H1 (cell line): Measurements from ENCODE around the gene CELF2. TPM values are rescaled to one million over a fixed set of nuclear protein-coding genes. Genes with fewer than 3 reads are reported as not detected.

Source experiments
- CTCF ChIA-PET: fragments of 300-600 bp; sonication (Branson Sonifier 250); formaldehyde crosslinking; loops from one replicate; lab custom pipeline; 2021; ENCODE audit not compliant: partially characterized antibody; lab: Charles Lee
- POLR2A ChIA-PET: fragments of 300-600 bp; sonication (Branson Sonifier 250); formaldehyde crosslinking; loops from one replicate; lab custom pipeline; 2021; ENCODE audit warnings: inconsistent platforms; ENCODE audit not compliant: partially characterized antibody; lab: Charles Lee
- DNase-seq, 2 experiments: peaks; one replicate each; pipeline versions ENCODE4 v3.0.0 to v3.0.0-alpha.2; 2010 to 2022; ENCODE audit warnings: low spot score in 2 of 2, low read depth in 1 of 2, mixed read lengths in 1 of 2
- FAIRE-seq: peaks from 2 replicates; lab custom pipeline; 2011; peaks lifted over from hg19 to GRCh38; lab: Jason Lieb, UNC
- H2AFZ ChIP-seq: 2 replicates; pipeline ENCODE4 v1.8.1; 2012; ENCODE audit warnings: low read length, inconsistent platforms
- H2AK5ac ChIP-seq: 2 replicates; pipeline ENCODE4 v1.6.1; 2013; ENCODE audit warnings: low read depth, low read length
- H2BK120ac ChIP-seq: replicated peaks from 2 replicates; pipeline ENCODE3; 2013; ENCODE audit warnings: low read depth, low read length, inconsistent platforms
- H2BK12ac ChIP-seq: 2 replicates; pipeline ENCODE4 v1.6.1; 2013; ENCODE audit warnings: low read depth, low read length
- H2BK15ac ChIP-seq: 2 replicates; pipeline ENCODE4 v1.6.1; 2013; ENCODE audit warnings: low read length
- H2BK20ac ChIP-seq: 2 replicates; pipeline ENCODE4 v1.6.1; 2013; ENCODE audit warnings: low read length
- H2BK5ac ChIP-seq: 2 replicates; pipeline ENCODE4 v1.6.1; 2013; ENCODE audit warnings: low read depth, low read length
- H3K14ac ChIP-seq: 2 replicates; pipeline ENCODE4 v1.6.1; 2013; ENCODE audit warnings: inconsistent platforms; ENCODE audit not compliant: insufficient read length
- H3K18ac ChIP-seq: 2 replicates; pipeline ENCODE4 v1.6.1; 2013; ENCODE audit warnings: low read length; ENCODE audit errors: extremely low read depth
- H3K23ac ChIP-seq: 2 replicates; pipeline ENCODE4 v1.6.1; 2013; ENCODE audit warnings: inconsistent platforms; ENCODE audit not compliant: insufficient read length
- H3K23me2 ChIP-seq: 2 replicates; pipeline ENCODE4 v1.6.1; 2013; ENCODE audit warnings: low read depth, low read length
- H3K27ac ChIP-seq: 2 replicates; pipeline ENCODE4 v1.6.1; 2011; ENCODE audit warnings: low read depth, low read length, inconsistent platforms
- H3K27me3 ChIP-seq, 4 experiments: replicated peaks in 1 of 4; 1 replicate in 1 of 4; 2 replicates in 3 of 4; pipeline versions ENCODE4 v1.6.1 to v1.8.1; 2011 to 2013; ENCODE audit warnings: low read length in 3 of 4, mild to moderate bottlenecking in 3 of 4, inconsistent platforms in 2 of 4, mixed read lengths in 2 of 4, moderate library complexity in 1 of 4; ENCODE audit not compliant: control insufficient read depth in 3 of 4, insufficient read depth in 3 of 4; ENCODE audit errors: extremely low read depth in 1 of 4
- H3K36me3 ChIP-seq, 4 experiments: 2 replicates each; pipeline versions ENCODE4 v1.6.1 to v1.8.1; 2011 to 2013; ENCODE audit warnings: mild to moderate bottlenecking in 4 of 4, low read length in 3 of 4, moderate library complexity in 2 of 4, control low read depth in 1 of 4, inconsistent platforms in 1 of 4; ENCODE audit not compliant: insufficient read depth in 4 of 4, control insufficient read depth in 2 of 4
- H3K4ac ChIP-seq: replicated peaks from 2 replicates; pipeline ENCODE3; 2013; ENCODE audit warnings: low read length, low read depth, mixed read lengths, inconsistent platforms; ENCODE audit not compliant: insufficient read length
- H3K4me1 ChIP-seq, 4 experiments: replicated peaks in 1 of 4; 1 replicate in 1 of 4; 2 replicates in 3 of 4; pipeline versions ENCODE4 v1.6.1 to v1.8.1; 2011 to 2013; ENCODE audit warnings: low read length in 3 of 4, inconsistent platforms in 2 of 4, mixed read lengths in 1 of 4; ENCODE audit not compliant: insufficient read depth in 4 of 4, control insufficient read depth in 3 of 4
- H3K4me2 ChIP-seq, 2 experiments: 2 replicates each; pipeline versions ENCODE4 v1.6.1 to v1.8.1; 2011 to 2013; ENCODE audit warnings: low read depth in 2 of 2, low read length in 2 of 2, control low read depth in 1 of 2, inconsistent platforms in 1 of 2, mild to moderate bottlenecking in 1 of 2; ENCODE audit not compliant: insufficient read depth in 1 of 2
- H3K4me3 ChIP-seq, 4 experiments: fragments of 200-600, 300-600 bp in 1 of 4; sonication (generic), shearing (Covaris generic), sonication (Bioruptor Twin) in 1 of 4; 2 replicates each; pipeline versions ENCODE4 v1.5.1 to v1.8.1; 2011 to 2016; ENCODE audit warnings: low read length in 4 of 4, low read depth in 3 of 4, control low read depth in 2 of 4, inconsistent platforms in 2 of 4, mild to moderate bottlenecking in 2 of 4, mixed read lengths in 1 of 4, moderate library complexity in 1 of 4; ENCODE audit not compliant: insufficient read depth in 2 of 4; ENCODE audit errors: extremely low read depth in 1 of 4
- H3K56ac ChIP-seq: replicated peaks from 2 replicates; pipeline ENCODE3; 2013; ENCODE audit warnings: low read depth, mild to moderate bottlenecking, mixed read lengths, low read length, inconsistent platforms; ENCODE audit not compliant: insufficient read length
- H3K79me1 ChIP-seq: 2 replicates; pipeline ENCODE4 v1.6.1; 2013; ENCODE audit warnings: low read depth, low read length, control low read depth
- H3K79me2 ChIP-seq, 2 experiments: 2 replicates each; pipeline versions ENCODE4 v1.6.1 to v1.8.1; 2012 to 2013; ENCODE audit warnings: low read length in 2 of 2, mild to moderate bottlenecking in 2 of 2, inconsistent platforms in 1 of 2; ENCODE audit not compliant: insufficient read depth in 2 of 2, control insufficient read depth in 1 of 2
- H3K9ac ChIP-seq, 4 experiments: replicated peaks in 1 of 4; 1 replicate in 1 of 4; 2 replicates in 3 of 4; pipeline versions ENCODE4 v1.6.1 to v1.8.1; 2011 to 2013; ENCODE audit warnings: low read depth in 3 of 4, low read length in 3 of 4, control low read depth in 2 of 4, mild to moderate bottlenecking in 2 of 4, moderate library complexity in 2 of 4, inconsistent platforms in 1 of 4; ENCODE audit errors: extremely low read depth in 1 of 4
- H3K9me3 ChIP-seq, 2 experiments: 2 replicates each; pipeline versions ENCODE4 v1.6.1 to v1.8.1; 2012 to 2013; ENCODE audit warnings: mild to moderate bottlenecking in 2 of 2, moderate library complexity in 2 of 2, control low read depth in 1 of 2, inconsistent platforms in 1 of 2, low read depth in 1 of 2, low read length in 1 of 2, mixed read lengths in 1 of 2; ENCODE audit not compliant: insufficient read depth in 2 of 2
- H4K20me1 ChIP-seq, 2 experiments: replicated peaks in 1 of 2; 2 replicates each; pipeline versions ENCODE3 to v1.8.1; 2011 to 2013; ENCODE audit warnings: inconsistent platforms in 2 of 2, low read length in 2 of 2, mild to moderate bottlenecking in 1 of 2; ENCODE audit not compliant: insufficient read depth in 2 of 2, control insufficient read depth in 1 of 2
- H4K5ac ChIP-seq: 2 replicates; pipeline ENCODE4 v1.6.1; 2013; ENCODE audit warnings: low read length, low read depth, mixed read lengths, inconsistent platforms; ENCODE audit not compliant: insufficient read length
- H4K8ac ChIP-seq: 2 replicates; pipeline ENCODE4 v1.8.0; 2013; ENCODE audit warnings: mild to moderate bottlenecking, moderate library complexity, low read length, inconsistent platforms; ENCODE audit not compliant: insufficient read depth; ENCODE audit errors: extremely low read depth
- H4K91ac ChIP-seq: replicated peaks from 2 replicates; pipeline ENCODE3; 2013; ENCODE audit warnings: low read length, mixed read lengths, inconsistent platforms; ENCODE audit not compliant: insufficient read length
- WGBS, 2 experiments: shearing (Covaris generic) in 1 of 2; methylation state at CpG; one replicate each; pipeline versions ENCODE4 v1.1.6 to v1.1.7; 2013 to 2015; ENCODE audit warnings: low lambda C conversion rate in 2 of 2, mixed read lengths in 2 of 2, inconsistent platforms in 1 of 2, low coverage in 1 of 2, missing lambda C conversion rate in 1 of 2; ENCODE audit not compliant: insufficient replicate concordance in 2 of 2, insufficient coverage in 1 of 2, insufficient read length in 1 of 2; ENCODE audit errors: extremely low coverage in 1 of 2, missing lambda C conversion rate in 1 of 2; 5-methylcytosine and 5-hydroxymethylcytosine counted together
- polyA plus RNA-seq, 7 experiments: library from polyadenylated mRNA; depleted of rRNA in 3 of 7; stranded (reverse) in 5 of 7; unstranded in 2 of 7; fragments of >200 nt in 5 of 7; fragments of 200-250 nt in 2 of 7; gene quantifications; 1 replicate in 5 of 7; 2 replicates in 1 of 7; 4 replicates in 1 of 7; pipeline versions ENCODE4 v1.2.1 to v1.2.3, GENCODE V29; 2011 to 2013; ENCODE audit warnings: missing spikeins in 2 of 7, mixed read lengths in 2 of 7
- total RNA-seq: library from RNA; stranded (reverse); fragmentation: NEBNext Ultra II Directional; extraction: Animal tissue kit (Norgen Biotek cat#: 25700); gene quantifications from 2 replicates; pipeline ENCODE4 v1.2.1, GENCODE V29; 2021

The CELF2 gene
- total and polyA plus RNA-seq, 2 of the 8 experiments (the other 6 are each of a cell fraction or from before 2014, with no cell fraction given) = 18.3 to 22.7 TPM

DNA sequence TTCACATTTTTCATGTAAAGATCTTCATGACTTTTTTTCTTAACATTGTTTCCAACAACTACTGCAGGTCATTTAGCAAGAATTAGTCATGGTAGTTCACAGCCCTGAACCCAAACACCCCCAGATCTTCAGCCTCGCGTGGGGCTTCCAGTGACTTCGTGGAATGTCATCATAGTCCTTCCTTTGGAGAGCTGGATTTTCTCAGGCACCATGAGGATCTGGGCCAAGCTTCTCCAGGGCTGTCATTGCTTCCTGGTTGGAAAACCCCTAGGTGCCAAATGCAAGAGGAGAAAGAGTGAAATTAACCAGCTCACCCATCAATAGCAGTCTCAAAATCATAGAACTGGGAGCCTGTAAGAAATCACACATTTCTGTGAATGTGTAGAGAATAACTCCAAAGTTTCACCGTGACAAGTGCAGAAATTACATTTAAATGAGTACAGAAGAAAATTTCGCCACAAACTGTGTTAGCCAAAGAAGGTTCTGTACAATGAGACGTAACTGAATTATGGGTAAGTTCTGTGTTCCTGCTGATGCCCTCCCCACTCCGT lies 175.4 kb downstream of the CELF2 start:
- Histone ChIP-seq H3K18ac (no peak overlapping the region), H2AFZ (no peak overlapping the region), H3K27ac (no peak overlapping the region), H3K23ac (no peak overlapping the region), H3K27me3 (no peaks in the 10 kb centered on the region), H2BK15ac (no peak overlapping the region), H4K20me1 (no peaks in the 10 kb centered on the region), H2BK5ac (0 out of 2 replicates have a peak overlapping the region, but pooled peaks have one; percentile 1), H2BK120ac (no peak overlapping the region), H3K56ac (no peak overlapping the region), H3K79me1 (no peaks in the 10 kb centered on the region), H2AK5ac (no peak overlapping the region), H2BK12ac (no peak overlapping the region; the same call in 1 of the 2 replicates), H3K9me3 (no peaks in the 10 kb centered on the region), H3K14ac (no peak overlapping the region), H4K5ac (no peak overlapping the region), H3K4me3 (no peak overlapping the region), H3K36me3 (peaks cover 0 to 2% (median 0%) of the 10 kb centered on the region in 4 experiments; a peak in 1 of 8 replicates), H4K8ac (no peak overlapping the region), H3K4me2 (no peak overlapping the region), H3K4me1 (peaks cover 2 to 19% (median 17%) of the 10 kb centered on the region in 4 experiments), H3K23me2 (no peaks in the 10 kb centered on the region), H3K79me2 (no peaks in the 10 kb centered on the region), H2BK20ac (0 out of 2 replicates have a peak overlapping the region, but pooled peaks have one; percentile 72), H3K4ac (no peak overlapping the region), H3K9ac (no peak overlapping the region), H4K91ac (peak overlapping the region; percentile 15)
- POLR2A ChIA-PET = interaction anchor here (1.0 to 1.1 kb wide), 2 partner anchors 9 to 18 kb away, joined by 3 read pairs; no protein-coding TSS in a partner anchor
- no peak for DNase-seq
- WGBS, 2 experiments = 89% methylated on average over 7 of the region's 7 CpGs; no CpG with 5 or more reads in 1 of the 2 experiments
- CTCF ChIA-PET = interaction anchor here (1.7 kb wide), 1 partner anchor 9 kb away, joined by 9 read pairs; no protein-coding TSS in a partner anchor
- no peak for FAIRE-seq
